Activated T-cell treated with anti-CD3 and anti-CD28 coated beads for 24 hours (primary cell): ENCODE results near the gene TMTC2.
"Not testable (repeated sequence)": the region's sequence is repeated elsewhere in the genome, so short reads cannot be mapped to it uniquely, and the experiment has no call there.

Experiments
- DNase-seq: peaks from one replicate; pipeline ENCODE4 v3.0.0-alpha.2; 2020; ENCODE audit warnings: low read depth

TMTC2 gene

DNA sequence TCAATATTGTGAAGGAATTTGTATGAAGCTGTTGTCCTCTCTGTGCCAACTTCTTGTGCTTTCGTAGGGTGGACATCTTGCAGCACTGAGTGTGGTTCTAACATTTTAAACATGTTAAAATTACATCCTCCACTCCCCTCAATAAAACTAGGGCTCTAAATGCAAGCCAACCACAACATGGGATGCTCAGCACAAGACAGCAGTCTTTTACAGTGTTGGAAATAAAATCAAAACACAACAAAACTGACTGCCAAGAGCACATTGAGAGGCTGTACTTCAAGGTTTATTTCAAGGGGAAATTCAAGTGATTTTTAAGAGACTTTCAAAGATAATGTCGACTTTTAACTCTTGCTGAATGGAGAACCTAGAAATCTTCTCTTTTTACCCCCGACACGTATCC is 396.9 kb downstream of the TMTC2 start:
- no peak for DNase-seq

DNA sequence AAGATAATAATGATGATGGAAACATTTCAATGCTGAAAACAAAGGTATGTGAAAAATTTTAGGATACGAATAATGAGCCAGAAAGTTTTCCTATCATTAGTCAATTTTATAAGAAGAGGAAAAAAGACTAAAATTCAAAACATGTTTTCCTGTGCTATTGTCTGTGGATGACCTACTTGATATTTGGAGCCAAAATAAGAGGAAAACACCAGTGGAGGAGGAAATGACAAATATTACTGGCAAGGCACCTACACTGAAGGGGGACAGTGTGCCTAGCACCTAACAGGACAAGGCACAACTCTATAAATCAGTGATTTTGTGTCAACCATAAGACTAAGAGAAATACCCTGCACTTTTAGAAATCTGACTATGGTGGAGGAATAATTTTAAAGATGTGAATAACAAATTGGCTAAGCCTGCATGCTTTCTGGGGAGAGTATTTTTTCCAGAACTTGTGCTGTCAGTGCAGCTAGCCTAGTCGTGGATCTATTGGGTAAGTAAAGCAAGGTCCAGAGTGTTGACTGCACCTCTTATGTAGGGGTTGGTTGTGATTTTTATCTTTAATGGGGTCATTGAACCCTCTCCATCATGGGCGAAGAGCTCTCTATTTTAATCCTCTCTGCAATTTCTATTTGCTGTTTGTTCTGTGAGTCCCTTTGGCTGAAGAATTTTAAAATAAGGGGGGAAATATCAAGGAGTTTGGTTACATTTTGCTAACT is 398.0 kb downstream of the TMTC2 start:
- no peak for DNase-seq

DNA sequence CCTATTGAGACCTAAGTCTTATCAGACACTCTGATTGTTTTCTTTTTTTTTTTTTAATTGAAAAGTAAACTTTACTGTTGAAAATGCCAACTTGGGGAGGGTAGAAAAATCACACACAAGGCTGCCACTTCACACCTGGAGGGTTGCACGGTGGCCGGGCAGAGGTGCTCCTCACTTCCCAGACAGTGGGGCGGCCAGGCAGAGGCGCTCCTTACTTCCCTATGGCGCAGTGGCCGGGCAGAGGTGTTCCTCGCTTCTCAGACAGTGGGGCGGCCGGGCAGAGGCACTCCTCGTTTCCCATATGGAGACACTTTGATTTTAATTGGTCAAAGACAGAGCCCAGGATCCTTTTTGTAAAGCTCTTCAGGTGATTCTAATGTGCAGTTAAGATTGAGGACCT is 399.3 kb downstream of the TMTC2 start:
- no peak for DNase-seq

DNA sequence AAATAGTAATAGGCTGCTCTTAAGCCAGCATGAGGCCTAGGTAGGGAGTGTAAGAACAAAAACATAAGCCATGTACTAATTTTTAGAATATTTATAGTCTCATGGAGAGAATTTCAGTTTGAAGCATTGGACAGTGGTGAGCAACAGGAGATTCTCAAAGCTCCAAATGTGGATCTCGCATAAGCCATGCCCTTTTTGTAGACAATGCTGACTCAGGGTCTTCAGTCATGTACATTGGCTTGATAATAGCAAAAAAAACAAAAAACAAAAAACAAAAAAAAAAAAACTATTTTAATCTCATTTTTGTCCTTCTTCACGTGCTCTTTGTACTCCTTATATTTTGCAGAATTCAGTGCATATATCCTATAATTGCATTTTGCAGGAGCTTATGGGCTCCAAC is 402.9 kb downstream of the TMTC2 start:
- DNase-seq: no peak

DNA sequence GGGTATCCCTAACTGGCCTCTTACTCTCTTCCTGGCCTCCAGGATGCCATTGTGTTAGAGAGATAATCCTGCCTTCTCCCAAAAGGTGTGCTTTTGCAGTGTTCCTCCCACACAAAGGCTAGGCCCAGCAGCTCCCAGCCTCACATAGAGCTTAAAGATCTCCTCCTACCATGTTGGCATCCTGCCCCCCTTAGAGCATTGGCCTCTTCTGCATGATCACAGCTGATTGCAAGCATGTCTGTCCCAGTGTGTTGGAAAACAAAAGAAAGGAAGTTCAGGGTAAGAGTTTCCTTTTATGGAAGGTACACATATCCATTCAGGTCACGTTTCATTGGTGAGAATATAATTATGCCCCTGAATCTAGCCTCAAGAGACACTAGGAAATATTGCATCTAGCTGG is 405.4 kb downstream of the TMTC2 start:
- no peak for DNase-seq

DNA sequence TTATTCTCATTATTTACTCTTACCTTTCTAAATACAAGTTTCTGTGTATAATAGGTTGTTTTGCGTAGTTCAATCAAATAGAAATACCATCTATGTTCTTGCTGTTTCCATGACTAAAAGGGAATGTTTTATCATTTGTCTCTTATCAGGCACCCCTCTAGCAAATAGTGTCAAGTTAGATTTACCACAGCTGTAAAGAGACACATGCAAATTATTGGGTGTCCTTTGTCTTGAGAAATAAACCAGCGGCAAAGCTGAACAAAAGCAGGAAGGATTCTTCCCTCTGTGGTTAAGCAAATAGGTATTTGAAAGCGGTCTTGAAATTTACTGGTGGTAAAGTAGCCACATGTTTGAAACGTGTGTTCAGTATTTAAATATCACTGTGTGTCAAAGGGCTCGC is 405.9 kb downstream of the TMTC2 start:
- DNase-seq: no peak

DNA sequence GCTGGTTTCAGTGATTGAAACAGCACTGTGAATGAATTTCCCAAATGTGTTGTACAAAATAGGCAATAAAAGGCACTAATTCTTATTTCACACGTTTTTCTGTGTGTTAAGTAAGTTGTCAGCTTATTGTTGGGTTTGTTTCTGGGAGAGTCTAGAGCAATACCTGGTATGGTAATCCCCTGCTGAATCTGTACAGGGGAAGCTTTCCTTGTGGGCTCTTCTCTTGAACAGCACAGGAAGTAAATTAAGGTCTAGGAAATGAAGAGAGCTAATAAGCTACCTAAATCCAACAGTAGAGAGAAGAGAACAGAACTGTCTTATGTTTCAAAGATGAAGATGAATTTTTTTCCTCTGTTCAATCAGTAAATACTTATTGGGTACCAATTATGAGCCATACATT is 406.7 kb downstream of the TMTC2 start:
- no peak for DNase-seq

DNA sequence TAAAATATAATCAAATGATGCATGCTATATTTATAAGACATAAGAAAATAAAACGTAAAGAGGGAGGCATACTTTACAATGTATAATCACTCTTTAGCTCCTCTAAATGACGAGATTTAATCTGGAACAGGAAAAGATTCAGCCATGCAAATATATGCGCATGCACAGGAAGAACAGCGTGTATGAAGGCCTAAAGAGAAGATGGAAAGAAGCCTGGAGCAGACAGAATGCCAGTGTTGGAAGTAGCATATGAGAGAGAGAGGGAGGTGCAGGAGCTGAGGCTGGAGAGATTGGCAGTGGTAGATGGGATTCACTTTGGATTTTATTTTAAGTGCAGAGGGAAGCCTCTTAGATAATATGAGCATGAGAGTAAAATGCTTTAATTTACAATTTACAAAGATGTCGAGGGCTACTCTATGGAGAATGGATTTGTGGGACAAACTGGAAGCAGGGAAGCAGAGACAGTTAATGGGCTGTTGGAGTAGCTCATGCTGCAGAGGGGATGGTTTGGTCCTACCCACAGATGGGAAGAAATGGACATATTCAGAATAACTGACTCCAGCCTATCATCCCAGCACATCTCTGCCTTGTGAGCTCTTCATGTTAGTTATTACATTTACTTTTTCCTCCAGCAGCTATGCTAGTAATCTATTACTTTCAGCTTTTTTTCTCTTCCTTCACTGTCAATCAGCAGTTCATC is 411.1 kb downstream of the TMTC2 start:
- no peak for DNase-seq

DNA sequence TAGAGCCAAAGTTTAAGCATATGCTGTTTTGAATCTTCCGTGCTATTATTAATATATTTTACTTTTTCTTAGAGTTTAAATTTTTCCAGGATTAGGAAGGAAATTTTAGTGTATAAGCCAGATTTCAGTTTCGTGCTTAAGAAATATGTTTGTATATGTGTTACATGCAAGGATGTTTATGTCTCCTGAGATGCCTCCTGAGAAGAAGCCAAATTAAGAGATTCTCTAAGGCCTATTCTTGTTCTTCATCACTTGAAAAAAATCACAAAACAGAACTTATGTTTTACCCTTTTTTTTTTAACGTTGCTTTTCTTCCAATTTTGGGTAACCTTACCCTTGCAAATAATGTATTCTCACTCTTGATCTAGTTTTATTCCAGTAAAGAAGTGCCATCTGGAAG is 412.7 kb downstream of the TMTC2 start:
- no peak for DNase-seq

DNA sequence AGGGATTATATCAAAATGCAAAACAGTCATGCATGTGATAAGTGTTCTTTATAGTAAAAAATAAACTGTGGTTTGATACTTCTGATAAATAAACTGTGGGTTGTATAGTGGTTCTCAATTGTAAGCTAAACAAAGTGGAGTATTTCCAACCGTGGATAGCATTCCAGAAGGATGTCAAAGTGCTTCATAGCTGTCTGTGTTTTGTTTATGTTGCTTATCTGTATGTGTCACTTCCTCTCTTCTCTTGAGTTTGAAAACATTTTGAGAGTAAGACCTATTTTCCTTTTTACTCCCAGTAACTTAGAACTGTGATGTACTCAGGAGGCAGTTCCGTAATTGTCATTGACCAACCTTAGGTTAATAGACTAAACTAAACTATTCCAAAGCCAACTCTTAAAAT is 415.8 kb downstream of the TMTC2 start:
- no peak for DNase-seq

DNA sequence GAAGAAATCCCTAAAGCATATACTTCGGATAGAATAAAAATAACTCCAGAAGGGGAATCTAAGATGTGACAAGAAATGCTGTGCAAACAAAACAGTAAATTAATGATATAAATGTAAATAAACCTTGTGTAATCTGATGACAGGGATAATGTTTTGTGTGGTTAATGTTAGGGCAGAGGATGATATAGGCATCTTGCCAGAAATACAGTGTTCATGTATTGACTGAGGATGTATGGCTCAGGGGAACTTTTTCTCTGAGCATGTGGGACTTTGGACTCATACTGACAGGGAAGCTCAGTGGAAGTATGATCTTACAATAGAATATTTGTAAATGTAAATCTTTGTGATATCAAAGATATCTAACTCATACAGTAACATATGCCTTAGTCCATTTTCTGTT is 420.2 kb downstream of the TMTC2 start:
- DNase-seq: no peak

DNA sequence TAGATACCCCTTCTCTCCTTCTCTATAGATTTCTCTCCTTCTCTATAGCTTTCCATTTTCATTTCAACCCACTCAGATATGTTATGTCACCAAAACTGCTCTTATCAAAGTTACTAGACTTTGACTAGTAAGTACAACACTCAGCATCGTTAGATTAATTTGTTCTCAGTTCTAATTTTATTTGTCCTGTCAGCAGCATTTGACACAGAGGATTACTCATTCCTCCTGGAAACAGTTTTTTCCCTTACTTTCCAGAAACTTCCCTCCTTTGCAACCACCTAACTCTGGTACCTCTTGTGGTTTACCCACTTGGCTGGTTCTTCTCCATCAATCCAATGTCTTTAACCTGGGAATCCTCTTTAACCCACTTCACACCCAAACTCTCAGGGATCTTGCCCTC is 423.7 kb downstream of the TMTC2 start:
- DNase-seq: no peak

DNA sequence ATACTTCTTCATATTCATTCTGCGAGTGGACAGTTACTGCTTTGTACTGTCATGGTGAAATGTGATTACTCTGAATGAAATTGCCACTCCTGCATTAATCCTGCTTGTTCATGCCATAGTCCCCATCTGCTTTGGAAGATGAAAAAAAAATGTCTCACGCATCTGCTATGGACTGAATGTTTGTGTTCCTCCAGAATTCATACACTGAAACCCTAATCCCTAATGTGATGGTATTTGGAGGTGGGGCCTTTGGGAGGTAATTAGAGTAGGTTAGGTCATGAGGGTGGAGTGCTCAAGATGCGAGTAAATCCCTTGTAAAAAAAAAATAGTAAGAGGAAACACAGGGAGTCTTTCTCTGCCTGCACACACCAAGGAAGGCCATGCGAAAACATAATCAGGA is 427.2 kb downstream of the TMTC2 start:
- DNase-seq: no peak

DNA sequence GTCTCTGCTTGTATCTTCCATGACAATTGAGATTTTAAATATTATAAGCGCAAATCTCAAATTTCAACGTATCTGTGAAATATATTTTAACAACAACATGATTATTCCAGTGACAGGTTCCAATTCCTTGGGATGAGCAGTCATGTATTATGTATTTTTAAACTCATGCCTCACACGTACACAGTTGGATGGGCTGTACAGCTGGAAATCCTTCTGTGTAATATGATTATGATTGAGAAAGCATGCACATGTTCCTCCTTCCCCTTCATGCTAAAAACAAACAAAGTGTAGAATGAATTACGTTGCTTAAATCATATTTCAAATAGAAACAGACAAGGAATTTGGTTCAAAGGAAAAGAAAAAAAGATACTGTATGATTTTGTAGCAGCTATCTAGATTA is 428.3 kb downstream of the TMTC2 start:
- no peak for DNase-seq

DNA sequence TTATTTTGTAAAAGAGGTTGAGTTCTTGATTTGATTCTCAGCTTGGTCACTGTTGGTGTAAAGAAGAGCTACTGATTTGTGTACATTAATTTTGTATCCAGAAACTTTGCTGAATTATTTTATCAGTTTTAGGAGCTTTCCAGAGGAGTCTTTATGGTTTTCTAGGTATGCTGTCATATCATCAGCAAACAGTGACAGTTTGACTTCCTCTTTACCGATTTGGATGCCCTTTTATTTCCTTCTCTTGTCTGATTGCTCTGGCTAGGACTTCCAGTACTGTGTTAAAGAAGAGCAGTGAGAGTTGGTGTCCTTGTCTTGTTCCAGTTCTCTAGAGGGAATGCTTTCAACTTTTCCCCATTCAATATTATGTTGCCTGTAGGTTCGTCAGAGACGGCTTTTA is 431.2 kb downstream of the TMTC2 start:
- DNase-seq: not testable (repeated sequence)

DNA sequence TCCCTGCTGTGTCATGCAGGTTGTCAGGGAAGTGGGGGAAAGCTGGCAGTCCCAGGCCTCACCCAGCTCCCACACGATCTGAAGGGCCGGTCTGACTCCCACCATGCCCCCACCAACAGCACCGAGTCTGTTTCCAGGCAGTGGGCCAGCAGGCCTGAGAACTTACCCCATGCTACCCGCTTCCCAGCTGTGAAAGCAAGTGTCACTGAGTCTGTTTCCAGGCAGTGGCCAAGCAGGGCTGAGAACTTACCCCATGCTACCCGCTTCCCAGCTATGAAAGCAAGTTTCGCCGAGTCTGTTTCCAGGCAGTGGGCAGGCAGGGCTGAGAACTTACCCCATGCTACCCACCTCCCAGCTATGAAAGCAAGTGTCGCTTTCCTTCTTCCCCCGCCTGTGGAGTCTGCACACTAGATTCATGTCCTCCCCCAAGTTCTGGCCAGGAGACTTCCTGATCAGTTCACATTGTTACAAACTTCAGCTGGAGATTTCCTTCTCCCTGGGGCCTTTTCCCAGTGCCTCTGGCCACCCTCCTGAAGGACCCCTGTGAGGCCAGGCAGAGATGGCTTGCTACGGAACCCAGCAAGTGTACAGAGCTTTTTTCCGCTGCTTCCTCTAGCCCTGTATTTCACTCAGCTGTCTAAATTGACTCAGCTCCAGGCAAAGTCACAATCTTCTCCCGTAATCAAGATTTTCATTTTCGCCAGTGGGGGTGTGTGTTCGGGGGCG is 435.4 kb downstream of the TMTC2 start:
- no peak for DNase-seq

DNA sequence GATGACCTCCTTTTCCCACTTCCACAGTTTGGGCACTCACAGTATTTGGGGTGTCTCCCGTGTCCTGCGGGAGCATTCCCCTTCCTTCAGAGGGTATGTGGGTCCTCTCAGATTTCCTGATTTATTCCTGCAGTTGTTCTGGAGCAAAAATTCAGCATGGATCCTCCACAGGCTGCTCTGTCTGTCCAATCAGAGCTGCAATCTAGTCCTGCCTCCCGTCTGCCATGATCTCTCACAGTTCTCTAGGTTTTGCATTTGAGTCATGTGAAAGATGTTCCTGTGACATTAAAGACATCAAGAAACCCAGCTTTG is 435.9 kb downstream of the TMTC2 start:
- no peak for DNase-seq

DNA sequence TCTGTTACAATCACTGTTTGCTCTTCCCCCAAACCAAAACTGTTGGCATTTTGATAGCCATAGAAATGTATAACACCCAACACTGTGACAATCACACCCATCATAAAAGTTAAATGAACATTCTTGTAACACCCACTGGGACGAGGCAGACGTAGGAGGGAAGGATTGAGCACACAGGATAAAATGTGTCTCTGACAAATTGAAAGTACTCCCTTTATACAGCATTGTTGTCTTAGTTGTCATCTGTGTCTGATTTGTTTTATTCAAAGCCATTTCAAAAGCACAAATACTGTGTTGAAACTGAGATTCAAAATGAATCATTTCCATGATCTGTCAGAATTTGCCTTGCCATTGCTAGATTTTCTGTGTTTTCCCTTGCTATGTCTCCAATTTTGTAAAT is 436.3 kb downstream of the TMTC2 start:
- DNase-seq: no peak

DNA sequence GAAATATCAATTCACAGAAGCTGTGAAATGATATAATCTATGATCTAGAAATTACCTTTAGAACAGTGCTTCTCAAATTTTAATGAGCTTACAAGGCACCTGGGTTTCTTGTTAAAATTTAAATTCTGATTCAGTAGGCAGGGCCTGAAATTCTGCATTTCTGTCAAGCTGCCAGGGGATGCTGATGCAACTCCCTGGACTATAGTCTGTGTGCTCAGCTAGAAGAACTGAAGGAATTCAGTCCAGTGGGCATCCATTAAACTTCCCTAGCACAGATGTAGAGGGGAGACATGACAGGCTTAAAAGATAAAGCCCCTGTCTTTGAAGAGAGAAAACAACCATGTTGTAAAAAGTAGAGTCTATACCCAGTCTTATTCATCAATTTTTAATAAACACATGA is 441.8 kb downstream of the TMTC2 start:
- DNase-seq: no peak

DNA sequence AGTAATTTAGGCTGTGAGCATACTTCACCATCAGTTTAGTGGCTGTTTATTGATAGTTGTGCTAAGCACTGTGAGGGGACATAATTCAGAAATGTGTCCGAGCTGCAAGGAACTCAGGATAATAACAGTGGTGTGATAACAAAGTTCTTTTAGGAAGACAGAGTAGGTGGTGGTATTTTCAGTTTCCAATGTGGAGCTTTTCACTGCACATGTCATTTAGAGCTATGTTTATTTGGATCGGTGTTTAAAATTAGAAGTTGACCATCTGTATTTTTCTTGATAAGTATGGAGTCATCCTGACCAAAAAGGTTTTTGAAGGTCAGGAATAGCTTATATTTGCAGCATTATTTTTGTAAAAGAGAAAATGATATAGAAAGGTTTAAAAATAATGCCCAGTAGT is 443.5 kb downstream of the TMTC2 start:
- no peak for DNase-seq

DNA sequence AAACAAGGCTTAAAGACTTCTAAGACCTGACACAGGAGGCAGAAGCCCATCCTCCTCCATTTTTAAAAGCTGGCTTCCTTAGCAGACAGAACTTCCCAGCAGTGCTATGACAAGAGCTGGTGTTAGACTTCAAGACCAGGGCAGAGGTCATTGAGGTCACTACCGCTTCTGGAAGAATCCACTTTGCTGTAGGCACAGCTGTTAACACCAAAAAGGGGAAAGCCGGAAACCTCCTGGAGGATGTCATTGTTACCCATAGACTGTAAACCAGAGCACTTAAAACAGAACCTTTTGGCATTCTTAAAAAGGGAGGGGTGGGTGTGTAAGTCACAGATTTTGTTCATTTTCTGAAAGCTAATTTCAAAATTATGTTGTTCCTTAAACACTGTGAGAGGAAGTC is 445.7 kb downstream of the TMTC2 start:
- DNase-seq: no peak

DNA sequence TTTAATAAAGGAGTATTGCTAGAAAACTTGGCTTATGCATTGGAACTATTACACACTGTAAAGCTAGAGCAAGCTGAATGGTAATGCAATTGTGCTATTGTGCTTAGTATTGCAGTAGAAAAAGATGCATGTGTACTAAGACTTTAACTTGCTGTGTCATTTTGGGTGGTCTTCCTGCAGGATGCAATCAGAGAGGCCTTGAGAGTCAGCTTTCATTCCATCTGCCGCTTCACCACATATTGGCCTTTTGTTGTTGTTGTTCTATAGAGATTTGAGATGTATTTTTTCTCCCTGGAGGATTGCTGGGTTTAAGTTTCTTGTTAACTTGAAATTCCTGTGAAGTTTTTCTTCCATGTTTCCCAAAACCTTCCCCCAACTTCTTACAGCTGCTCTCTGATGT is 449.7 kb downstream of the TMTC2 start:
- no peak for DNase-seq

DNA sequence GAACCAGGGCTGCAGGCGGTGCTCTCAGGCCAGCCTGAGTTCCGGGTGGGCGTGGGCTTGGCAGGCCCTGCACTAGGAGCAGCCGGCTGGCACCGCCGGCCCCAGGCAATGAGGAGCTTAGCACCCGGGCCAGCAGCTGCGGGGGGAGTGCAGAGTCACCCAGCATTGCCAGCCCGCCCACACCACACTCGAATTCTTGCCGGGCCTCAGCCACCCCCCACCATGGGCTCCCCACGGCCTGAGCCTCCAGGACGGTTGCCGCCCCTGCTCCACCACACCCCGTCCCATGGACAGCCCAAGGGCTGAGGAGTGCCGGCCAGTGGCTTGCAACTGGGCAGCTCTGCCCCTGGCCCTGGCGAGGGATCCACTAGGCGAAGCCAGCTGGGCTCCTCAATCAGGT is 453.4 kb downstream of the TMTC2 start:
- no peak for DNase-seq
